ENCODE measurements around the gene LRRC71. TPM values are rescaled to one million over a fixed set of nuclear protein-coding genes. Genes with fewer than 3 reads are reported as not detected.
"Not testable (repeated sequence)": the region's sequence is repeated elsewhere in the genome, so short reads cannot be mapped to it uniquely, and the experiment has no call there.

The LRRC71 gene
- total RNA-seq, 1 donor from 2014 or later = 0.40 TPM

- not testable (repeated sequence) for DNase-seq (ENCODE audit: low read depth, low spot score)
These were observed 6.3 kb downstream of the LRRC71 start for GRCh38 chr1:156926695-156927094.

GRCh38 chr1:156927215-156928042 lies 7.0 kb downstream of the LRRC71 start:
- peak; percentile 41 for DNase-seq (ENCODE audit: low read depth, low spot score)

GRCh38 chr1:156928043-156928602 lies 7.7 kb downstream of the LRRC71 start:
- DNase-seq (ENCODE audit: low read depth, low spot score) = no peak

- DNase-seq (ENCODE audit: low read depth, low spot score) = no peak
These were observed 9.3 kb downstream of the LRRC71 start for GRCh38 chr1:156929596-156930238.

GRCh38 chr1:156930483-156930882 lies 10.1 kb downstream of the LRRC71 start:
- DNase-seq (ENCODE audit: low read depth, low spot score) = no peak

- no peak for DNase-seq (ENCODE audit: low read depth, low spot score)
These were observed 10.9 kb downstream of the LRRC71 start for GRCh38 chr1:156931211-156931952.

GRCh38 chr1:156931974-156932710 lies 11.7 kb downstream of the LRRC71 start:
- DNase-seq (ENCODE audit: low read depth, low spot score) = no peak

GRCh38 chr1:156933136-156933535 lies 12.7 kb downstream of the LRRC71 start:
- DNase-seq (ENCODE audit: low read depth, low spot score) = no peak

- DNase-seq (ENCODE audit: low read depth, low spot score) = no peak
These were observed 15.2 kb downstream of the LRRC71 start for GRCh38 chr1:156935505-156936128.

- no peak for DNase-seq (ENCODE audit: low read depth, low spot score)
These were observed 15.8 kb downstream of the LRRC71 start for GRCh38 chr1:156936191-156936590.

- DNase-seq (ENCODE audit: low read depth, low spot score) = no peak
These were observed 16.3 kb downstream of the LRRC71 start for GRCh38 chr1:156936721-156937220.

GRCh38 chr1:156937883-156938282 lies 17.5 kb downstream of the LRRC71 start:
- no peak for DNase-seq (ENCODE audit: low read depth, low spot score)

- no peak for DNase-seq (ENCODE audit: low read depth, low spot score)
These were observed 18.4 kb downstream of the LRRC71 start for GRCh38 chr1:156938813-156939212.

GRCh38 chr1:156939786-156940334 lies 19.4 kb downstream of the LRRC71 start:
- no peak for DNase-seq (ENCODE audit: low read depth, low spot score)

- DNase-seq (ENCODE audit: low read depth, low spot score) = no peak
These were observed 21.2 kb downstream of the LRRC71 start for GRCh38 chr1:156941675-156942074.

GRCh38 chr1:156942176-156942575 lies 21.7 kb downstream of the LRRC71 start:
- DNase-seq (ENCODE audit: low read depth, low spot score) = no peak

GRCh38 chr1:156942576-156942975 lies 22.1 kb downstream of the LRRC71 start:
- DNase-seq (ENCODE audit: low read depth, low spot score) = no peak

GRCh38 chr1:156943756-156944155 lies 23.3 kb downstream of the LRRC71 start:
- DNase-seq (ENCODE audit: low read depth, low spot score) = no peak

- DNase-seq (ENCODE audit: low read depth, low spot score) = no peak
These were observed 23.8 kb downstream of the LRRC71 start for GRCh38 chr1:156944268-156944667.

- no peak for DNase-seq (ENCODE audit: low read depth, low spot score)
These were observed 24.4 kb downstream of the LRRC71 start for GRCh38 chr1:156944848-156945247.
